SK-N-SH treated with all-trans-retinoic acid at 6 μM for 48 hours (cell line): Measurements from ENCODE around the gene WBP1L.
A peak's percentile ranks its signal among the peaks of the same experiment; 100 is the strongest.

ENCODE experiments used
- ATAC-seq: fragments of 200-7000 bp; cut with Tn5 transposase; 3 replicates; pipeline ENCODE4 v1.9.1; 2020; ENCODE audit warnings: mild to moderate bottlenecking, moderate library complexity
- ARNTL ChIP-seq: fragments of 450-650 bp; formaldehyde crosslinking; IDR thresholded peaks from 2 replicates; pipeline ENCODE4 v1.5.0; 2020; ENCODE audit warnings: low read depth, mild to moderate bottlenecking, moderate library complexity, borderline replicate concordance
- CSDC2 ChIP-seq: fragments of 250-450 bp; sonication (Bioruptor Pico); IDR thresholded peaks from 2 replicates; pipeline ENCODE4 v1.5.0; 2020; ENCODE audit warnings: mild to moderate bottlenecking, moderate library complexity
- ESRRG ChIP-seq: fragments of 250-450 bp; sonication (Bioruptor Pico); IDR thresholded peaks from 2 replicates; pipeline ENCODE4 v1.6.1; 2021; ENCODE audit warnings: mild to moderate bottlenecking
- GLIS3 ChIP-seq: fragments of 250-450 bp; sonication (Bioruptor Pico); IDR thresholded peaks from 2 replicates; pipeline ENCODE4 v1.5.0; 2020; ENCODE audit warnings: mild to moderate bottlenecking, moderate library complexity
- ISL1 ChIP-seq: fragments of 250-450 bp; sonication (Bioruptor Pico); IDR thresholded peaks from 2 replicates; pipeline ENCODE4 v2.1.2; 2022; ENCODE audit warnings: mild to moderate bottlenecking, moderate library complexity
- OSR1 ChIP-seq: fragments of 250-450 bp; sonication (Bioruptor Pico); IDR thresholded peaks from 2 replicates; pipeline ENCODE4 v1.8.0; 2022; ENCODE audit warnings: moderate library complexity, mild to moderate bottlenecking, inconsistent platforms
- RARB ChIP-seq: fragments of 250-450 bp; sonication (Bioruptor Pico); IDR thresholded peaks from 2 replicates; pipeline ENCODE4 v1.8.0; 2021; ENCODE audit warnings: mild to moderate bottlenecking, moderate library complexity
- SNAI2 ChIP-seq: fragments of 250-450 bp; sonication (Bioruptor Pico); IDR thresholded peaks from 2 replicates; pipeline ENCODE4 v1.5.0; 2020; ENCODE audit warnings: mild to moderate bottlenecking, moderate library complexity
- TCF4 ChIP-seq: fragments of 250-450 bp; sonication (Bioruptor Pico); IDR thresholded peaks from 2 replicates; pipeline ENCODE4 v1.8.0; 2021; ENCODE audit warnings: mild to moderate bottlenecking, moderate library complexity, borderline replicate concordance
- TOX ChIP-seq: fragments of 250-450 bp; sonication (Bioruptor Pico); IDR thresholded peaks from 2 replicates; pipeline ENCODE4 v1.8.0; 2021; ENCODE audit warnings: mild to moderate bottlenecking, moderate library complexity, borderline replicate concordance
- ZC3H10 ChIP-seq: fragments of 250-450 bp; sonication (Bioruptor Pico); IDR thresholded peaks from 2 replicates; pipeline ENCODE4 v1.5.1; 2021; ENCODE audit warnings: mild to moderate bottlenecking, moderate library complexity
- ZFP3 ChIP-seq: fragments of 250-450 bp; sonication (Bioruptor Pico); IDR thresholded peaks from 2 replicates; pipeline ENCODE4 v1.5.0; 2020; ENCODE audit warnings: mild to moderate bottlenecking, moderate library complexity
- ZFP30 ChIP-seq: fragments of 450-650 bp; formaldehyde crosslinking; IDR thresholded peaks from 2 replicates; pipeline ENCODE4 v1.5.0; 2022; ENCODE audit warnings: mild to moderate bottlenecking, moderate library complexity
- ZNF70 ChIP-seq: fragments of 450-650 bp; formaldehyde crosslinking; IDR thresholded peaks from 2 replicates; pipeline ENCODE4 v1.5.0; 2020; ENCODE audit warnings: mild to moderate bottlenecking, moderate library complexity
- ZNF8 ChIP-seq: fragments of 450-650 bp; formaldehyde crosslinking; IDR thresholded peaks from 2 replicates; pipeline ENCODE4 v1.5.0; 2020; ENCODE audit warnings: mild to moderate bottlenecking, moderate library complexity
- TF ChIP-seq, protein P1 (sequence below): fragments of 250-450 bp; sonication (Bioruptor Pico); IDR thresholded peaks from 2 replicates; pipeline ENCODE4 v1.5.1; 2021; ENCODE audit warnings: mild to moderate bottlenecking, moderate library complexity
- TF ChIP-seq, protein P2 (sequence below): fragments of 250-450 bp; sonication (Bioruptor Pico); IDR thresholded peaks from 2 replicates; pipeline ENCODE4 v1.8.0; 2020; ENCODE audit warnings: mild to moderate bottlenecking, moderate library complexity, borderline replicate concordance
- TF ChIP-seq, protein P3 (sequence below): fragments of 250-450 bp; sonication (Bioruptor Pico); IDR thresholded peaks from 2 replicates; pipeline ENCODE4 v1.5.0; 2020; ENCODE audit warnings: mild to moderate bottlenecking, moderate library complexity
- TF ChIP-seq, protein P4 (sequence below): fragments of 250-450 bp; sonication (Bioruptor Pico); IDR thresholded peaks from 2 replicates; pipeline ENCODE4 v1.8.0; 2021; ENCODE audit warnings: low read depth, mild to moderate bottlenecking, moderate library complexity, borderline replicate concordance

Gene WBP1L

DNA sequence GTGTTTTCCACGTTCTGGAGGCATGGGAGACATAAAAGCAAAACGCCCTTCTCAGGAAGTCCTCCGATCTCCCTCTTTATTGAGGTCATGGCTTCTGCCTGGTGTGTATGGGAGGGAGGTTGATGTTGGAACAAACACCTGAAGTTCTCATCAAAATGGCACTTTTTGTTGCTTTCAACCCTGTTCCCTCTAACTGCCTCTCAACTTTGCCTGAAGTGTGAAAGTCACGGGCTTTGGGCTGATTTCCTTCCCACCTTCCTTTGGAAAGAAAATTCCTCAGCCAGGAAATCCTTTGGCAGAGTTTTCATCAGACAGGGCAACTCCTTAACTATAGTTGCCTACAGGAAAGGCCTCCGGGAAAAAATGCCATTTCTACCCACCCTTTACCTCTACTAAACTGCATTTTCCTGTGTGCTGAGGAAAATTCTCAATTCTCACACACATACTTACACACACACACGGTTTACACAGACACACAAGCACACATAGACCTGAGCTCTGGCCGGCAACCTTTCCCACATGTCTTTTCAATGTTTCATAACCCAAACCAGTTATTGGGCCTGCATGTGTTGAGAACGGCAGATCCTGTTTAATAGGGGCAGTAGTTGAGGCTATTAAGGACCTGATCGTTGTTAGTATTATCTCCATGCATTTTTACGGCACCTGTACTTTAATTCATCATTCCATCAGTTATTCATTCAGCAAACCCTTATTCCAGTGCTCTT is 57.0 kb downstream of the WBP1L start:
- TF ChIP-seq CSDC2 (CRISPR knock-in tag) (no peak), ZNF70 (no peak), SNAI2 (CRISPR knock-in tag) (no peak), ESRRG (CRISPR knock-in tag) (no peak)
- TF ChIP-seq, protein P1, sequence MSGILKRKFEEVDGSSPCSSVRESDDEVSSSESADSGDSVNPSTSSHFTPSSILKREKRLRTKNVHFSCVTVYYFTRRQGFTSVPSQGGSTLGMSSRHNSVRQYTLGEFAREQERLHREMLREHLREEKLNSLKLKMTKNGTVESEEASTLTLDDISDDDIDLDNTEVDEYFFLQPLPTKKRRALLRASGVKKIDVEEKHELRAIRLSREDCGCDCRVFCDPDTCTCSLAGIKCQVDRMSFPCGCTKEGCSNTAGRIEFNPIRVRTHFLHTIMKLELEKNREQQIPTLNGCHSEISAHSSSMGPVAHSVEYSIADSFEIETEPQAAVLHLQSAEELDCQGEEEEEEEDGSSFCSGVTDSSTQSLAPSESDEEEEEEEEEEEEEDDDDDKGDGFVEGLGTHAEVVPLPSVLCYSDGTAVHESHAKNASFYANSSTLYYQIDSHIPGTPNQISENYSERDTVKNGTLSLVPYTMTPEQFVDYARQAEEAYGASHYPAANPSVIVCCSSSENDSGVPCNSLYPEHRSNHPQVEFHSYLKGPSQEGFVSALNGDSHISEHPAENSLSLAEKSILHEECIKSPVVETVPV (CRISPR knock-in tag), result no peak
- TF ChIP-seq, protein P2, sequence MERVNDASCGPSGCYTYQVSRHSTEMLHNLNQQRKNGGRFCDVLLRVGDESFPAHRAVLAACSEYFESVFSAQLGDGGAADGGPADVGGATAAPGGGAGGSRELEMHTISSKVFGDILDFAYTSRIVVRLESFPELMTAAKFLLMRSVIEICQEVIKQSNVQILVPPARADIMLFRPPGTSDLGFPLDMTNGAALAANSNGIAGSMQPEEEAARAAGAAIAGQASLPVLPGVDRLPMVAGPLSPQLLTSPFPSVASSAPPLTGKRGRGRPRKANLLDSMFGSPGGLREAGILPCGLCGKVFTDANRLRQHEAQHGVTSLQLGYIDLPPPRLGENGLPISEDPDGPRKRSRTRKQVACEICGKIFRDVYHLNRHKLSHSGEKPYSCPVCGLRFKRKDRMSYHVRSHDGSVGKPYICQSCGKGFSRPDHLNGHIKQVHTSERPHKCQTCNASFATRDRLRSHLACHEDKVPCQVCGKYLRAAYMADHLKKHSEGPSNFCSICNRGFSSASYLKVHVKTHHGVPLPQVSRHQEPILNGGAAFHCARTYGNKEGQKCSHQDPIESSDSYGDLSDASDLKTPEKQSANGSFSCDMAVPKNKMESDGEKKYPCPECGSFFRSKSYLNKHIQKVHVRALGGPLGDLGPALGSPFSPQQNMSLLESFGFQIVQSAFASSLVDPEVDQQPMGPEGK (CRISPR knock-in tag), result no peak
- ATAC-seq, result no peak

DNA sequence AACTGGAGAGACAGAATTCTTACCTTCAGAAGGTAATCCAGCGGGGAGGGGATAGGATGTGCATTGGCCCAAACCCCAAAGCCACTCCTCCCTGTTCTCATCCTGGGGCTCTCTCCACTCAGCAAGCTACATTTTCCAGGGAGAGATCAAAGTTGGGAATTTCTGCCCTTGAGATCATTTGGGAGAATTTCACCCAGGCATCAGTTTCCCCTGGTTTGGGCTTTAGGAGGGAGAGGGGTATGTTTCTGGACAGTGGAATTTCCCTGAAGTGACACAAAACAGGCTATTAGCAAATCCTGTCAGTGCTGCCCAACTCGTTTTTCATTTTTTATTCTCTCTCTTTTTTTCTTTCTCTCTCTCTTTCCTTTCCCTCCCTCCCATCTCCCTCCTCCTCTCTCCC is 57.7 kb downstream of the WBP1L start:
- peak; percentile 13; the same call in 1 of the 3 replicates for ATAC-seq
- TF ChIP-seq SNAI2 (CRISPR knock-in tag) (no peak), OSR1 (CRISPR knock-in tag) (no peak), ESRRG (CRISPR knock-in tag) (no peak), ZFP30 (no peak), ZNF8 (CRISPR knock-in tag) (no peak), CSDC2 (CRISPR knock-in tag) (no peak), ZC3H10 (CRISPR knock-in tag) (no peak), ZFP3 (CRISPR knock-in tag) (no peak), ISL1 (CRISPR knock-in tag) (no peak)
- TF ChIP-seq, protein P3, sequence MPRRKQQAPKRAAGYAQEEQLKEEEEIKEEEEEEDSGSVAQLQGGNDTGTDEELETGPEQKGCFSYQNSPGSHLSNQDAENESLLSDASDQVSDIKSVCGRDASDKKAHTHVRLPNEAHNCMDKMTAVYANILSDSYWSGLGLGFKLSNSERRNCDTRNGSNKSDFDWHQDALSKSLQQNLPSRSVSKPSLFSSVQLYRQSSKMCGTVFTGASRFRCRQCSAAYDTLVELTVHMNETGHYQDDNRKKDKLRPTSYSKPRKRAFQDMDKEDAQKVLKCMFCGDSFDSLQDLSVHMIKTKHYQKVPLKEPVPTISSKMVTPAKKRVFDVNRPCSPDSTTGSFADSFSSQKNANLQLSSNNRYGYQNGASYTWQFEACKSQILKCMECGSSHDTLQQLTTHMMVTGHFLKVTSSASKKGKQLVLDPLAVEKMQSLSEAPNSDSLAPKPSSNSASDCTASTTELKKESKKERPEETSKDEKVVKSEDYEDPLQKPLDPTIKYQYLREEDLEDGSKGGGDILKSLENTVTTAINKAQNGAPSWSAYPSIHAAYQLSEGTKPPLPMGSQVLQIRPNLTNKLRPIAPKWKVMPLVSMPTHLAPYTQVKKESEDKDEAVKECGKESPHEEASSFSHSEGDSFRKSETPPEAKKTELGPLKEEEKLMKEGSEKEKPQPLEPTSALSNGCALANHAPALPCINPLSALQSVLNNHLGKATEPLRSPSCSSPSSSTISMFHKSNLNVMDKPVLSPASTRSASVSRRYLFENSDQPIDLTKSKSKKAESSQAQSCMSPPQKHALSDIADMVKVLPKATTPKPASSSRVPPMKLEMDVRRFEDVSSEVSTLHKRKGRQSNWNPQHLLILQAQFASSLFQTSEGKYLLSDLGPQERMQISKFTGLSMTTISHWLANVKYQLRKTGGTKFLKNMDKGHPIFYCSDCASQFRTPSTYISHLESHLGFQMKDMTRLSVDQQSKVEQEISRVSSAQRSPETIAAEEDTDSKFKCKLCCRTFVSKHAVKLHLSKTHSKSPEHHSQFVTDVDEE (CRISPR knock-in tag), result no peak
- TF ChIP-seq, protein P4, sequence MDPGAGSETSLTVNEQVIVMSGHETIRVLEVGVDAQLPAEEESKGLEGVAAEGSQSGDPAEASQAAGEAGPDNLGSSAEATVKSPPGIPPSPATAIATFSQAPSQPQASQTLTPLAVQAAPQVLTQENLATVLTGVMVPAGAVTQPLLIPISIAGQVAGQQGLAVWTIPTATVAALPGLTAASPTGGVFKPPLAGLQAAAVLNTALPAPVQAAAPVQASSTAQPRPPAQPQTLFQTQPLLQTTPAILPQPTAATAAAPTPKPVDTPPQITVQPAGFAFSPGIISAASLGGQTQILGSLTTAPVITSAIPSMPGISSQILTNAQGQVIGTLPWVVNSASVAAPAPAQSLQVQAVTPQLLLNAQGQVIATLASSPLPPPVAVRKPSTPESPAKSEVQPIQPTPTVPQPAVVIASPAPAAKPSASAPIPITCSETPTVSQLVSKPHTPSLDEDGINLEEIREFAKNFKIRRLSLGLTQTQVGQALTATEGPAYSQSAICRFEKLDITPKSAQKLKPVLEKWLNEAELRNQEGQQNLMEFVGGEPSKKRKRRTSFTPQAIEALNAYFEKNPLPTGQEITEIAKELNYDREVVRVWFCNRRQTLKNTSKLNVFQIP (CRISPR knock-in tag), result no peak

DNA sequence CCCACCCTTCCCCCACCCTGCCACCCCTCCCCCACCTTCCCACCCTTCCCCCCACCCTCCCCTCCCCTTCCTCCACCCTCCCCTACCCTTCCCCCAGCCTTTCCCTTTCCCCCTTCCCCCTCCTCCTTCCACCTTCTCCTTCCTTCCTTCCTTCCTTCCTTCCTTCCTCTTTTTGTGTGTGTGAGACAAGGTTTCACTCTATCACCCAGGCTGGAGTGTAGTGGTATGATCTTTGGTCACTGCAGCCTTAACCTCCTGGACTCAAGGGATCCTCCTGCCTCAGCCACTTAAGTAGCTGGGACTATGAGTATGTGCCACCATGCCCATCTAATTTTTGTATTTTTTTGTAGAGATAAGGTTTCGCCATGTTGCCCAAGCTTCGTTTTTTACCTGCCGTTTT is 58.2 kb downstream of the WBP1L start:
- no peak for ATAC-seq
- TF ChIP-seq SNAI2 (CRISPR knock-in tag) (no peak), ZC3H10 (CRISPR knock-in tag) (no peak), ZNF8 (CRISPR knock-in tag) (no peak)
- TF ChIP-seq, protein P4 (CRISPR knock-in tag), result no peak

DNA sequence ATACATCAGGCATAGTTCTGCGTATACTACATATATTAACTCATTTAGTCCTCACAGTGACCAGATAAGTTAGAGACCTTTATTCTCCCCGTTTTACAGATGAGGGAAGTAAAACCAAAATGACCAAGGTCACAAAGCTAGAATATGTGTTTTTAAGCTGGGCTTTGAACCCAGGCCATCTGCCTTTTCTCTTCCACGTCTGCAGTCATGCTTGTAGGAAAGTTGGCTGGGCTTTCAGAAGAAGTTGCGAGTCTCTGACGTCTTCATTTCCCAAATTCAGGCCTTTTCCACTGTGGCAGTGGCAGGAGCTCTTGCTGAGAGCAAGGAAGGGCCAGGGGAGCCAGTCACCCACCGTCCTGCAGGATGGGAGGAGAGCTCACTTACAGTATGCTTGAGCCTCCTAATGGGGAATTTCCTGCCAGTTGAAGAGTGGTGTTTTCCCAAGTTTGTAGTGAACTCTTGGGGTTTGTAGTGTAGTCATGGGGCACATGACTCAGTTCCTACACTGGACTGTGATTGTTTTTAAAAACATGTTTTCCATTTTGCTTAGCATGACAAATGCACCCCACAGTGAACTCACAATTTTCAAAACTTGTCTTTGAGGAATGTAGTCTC is 59.3 kb downstream of the WBP1L start:
- TF ChIP-seq TOX (no peak), TCF4 (CRISPR knock-in tag) (no peak), GLIS3 (CRISPR knock-in tag) (no peak), ARNTL (no peak), ZNF70 (no peak), OSR1 (CRISPR knock-in tag) (no peak), RARB (CRISPR knock-in tag) (no peak)
- peak; percentile 83 for ATAC-seq
